ENCODE measurements around the gene ENTPD1.
A peak's percentile ranks its signal among the peaks of the same experiment; 100 is the strongest.
"Not testable (repeated sequence)": the region's sequence is repeated elsewhere in the genome, so short reads cannot be mapped to it uniquely, and the experiment has no call there.

Gene ENTPD1

GRCh38 chr10:95756041-95756761 lies at the start of gene ENTPD1:
Gene ENTPD1, plus strand, starts transcription at chr10:95756163. Its CDS starts 77 bp downstream, at chr10:95756240.
- DNase-seq: peak; percentile 43

GRCh38 chr10:95706573-95706972 lies 49.4 kb upstream of the ENTPD1 start:
- no peak for DNase-seq

- DNase-seq: no peak
Observed at GRCh38 chr10:95706990-95707389, 49.0 kb upstream of the ENTPD1 start.

GRCh38 chr10:95711492-95711891 lies 44.5 kb upstream of the ENTPD1 start:
- DNase-seq: no peak

GRCh38 chr10:95716466-95716865 lies 39.5 kb upstream of the ENTPD1 start:
- no peak for DNase-seq

GRCh38 chr10:95716866-95717265 lies 39.1 kb upstream of the ENTPD1 start:
- no peak for DNase-seq

- not testable (repeated sequence) for DNase-seq
Observed at GRCh38 chr10:95720745-95721144, 35.2 kb upstream of the ENTPD1 start.

GRCh38 chr10:95722496-95722895 lies 33.5 kb upstream of the ENTPD1 start:
- not testable (repeated sequence) for DNase-seq

- no peak for DNase-seq
Observed at GRCh38 chr10:95728526-95728925, 27.4 kb upstream of the ENTPD1 start.

- DNase-seq: no peak
Observed at GRCh38 chr10:95729323-95730055, 26.5 kb upstream of the ENTPD1 start.

GRCh38 chr10:95730233-95730632 lies 25.7 kb upstream of the ENTPD1 start:
- DNase-seq: no peak

GRCh38 chr10:95732907-95733306 lies 23.1 kb upstream of the ENTPD1 start:
- DNase-seq: not testable (repeated sequence)

- no peak for DNase-seq
Observed at GRCh38 chr10:95739056-95739455, 16.9 kb upstream of the ENTPD1 start.

GRCh38 chr10:95741807-95742467 lies 14.0 kb upstream of the ENTPD1 start:
- no peak for DNase-seq

GRCh38 chr10:95742485-95742884 lies 13.5 kb upstream of the ENTPD1 start:
- no peak for DNase-seq

- DNase-seq: no peak
Observed at GRCh38 chr10:95742962-95743535, 12.9 kb upstream of the ENTPD1 start.

GRCh38 chr10:95745501-95745900 lies 10.5 kb upstream of the ENTPD1 start:
- DNase-seq: no peak

GRCh38 chr10:95748349-95748748 lies 7.6 kb upstream of the ENTPD1 start:
- no peak for DNase-seq

GRCh38 chr10:95755511-95756004 lies 405 bp upstream of the ENTPD1 start:
- DNase-seq: no peak

- DNase-seq: no peak
Observed at GRCh38 chr10:95756809-95757684, 1.1 kb downstream of the ENTPD1 start.

GRCh38 chr10:95758351-95759025 lies 2.5 kb downstream of the ENTPD1 start:
- no peak for DNase-seq
